ENCODE measurements around the gene ANO10.

Gene ANO10

GRCh38 chr3:43616034-43616433, 5.8 kb downstream of the ANO10 start (continued):
- TF ChIP-seq REST (tag by site-specific recombination; IDR thresholded peaks at IDR 0.05), result no peak
- TF ChIP-seq ZNF664 (tag by site-specific recombination; IDR thresholded peaks at IDR 0.05), result no peak
- TF ChIP-seq ZBTB26 (tag by site-specific recombination; optimal IDR thresholded peaks at IDR 0.05), result no peak
- TF ChIP-seq ZNF792 (tag by site-specific recombination; IDR thresholded peaks at IDR 0.05), result no peak
- TF ChIP-seq ZNF571 (tag by site-specific recombination; IDR thresholded peaks at IDR 0.05), result no peak
- TF ChIP-seq ZNF266 (tag by site-specific recombination; IDR thresholded peaks at IDR 0.05; ENCODE audit: low read depth), result no peak
- no peak for TF ChIP-seq YY1 (tag by site-specific recombination; IDR thresholded peaks at IDR 0.05)

GRCh38 chr3:43615133-43615532, 6.7 kb downstream of the ANO10 start:
- no peak for TF ChIP-seq ZNF510 (tag by site-specific recombination; IDR thresholded peaks at IDR 0.05; ENCODE audit: insufficient replicate concordance)
- TF ChIP-seq, protein P1, sequence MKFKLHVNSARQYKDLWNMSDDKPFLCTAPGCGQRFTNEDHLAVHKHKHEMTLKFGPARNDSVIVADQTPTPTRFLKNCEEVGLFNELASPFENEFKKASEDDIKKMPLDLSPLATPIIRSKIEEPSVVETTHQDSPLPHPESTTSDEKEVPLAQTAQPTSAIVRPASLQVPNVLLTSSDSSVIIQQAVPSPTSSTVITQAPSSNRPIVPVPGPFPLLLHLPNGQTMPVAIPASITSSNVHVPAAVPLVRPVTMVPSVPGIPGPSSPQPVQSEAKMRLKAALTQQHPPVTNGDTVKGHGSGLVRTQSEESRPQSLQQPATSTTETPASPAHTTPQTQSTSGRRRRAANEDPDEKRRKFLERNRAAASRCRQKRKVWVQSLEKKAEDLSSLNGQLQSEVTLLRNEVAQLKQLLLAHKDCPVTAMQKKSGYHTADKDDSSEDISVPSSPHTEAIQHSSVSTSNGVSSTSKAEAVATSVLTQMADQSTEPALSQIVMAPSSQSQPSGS (tag by site-specific recombination; IDR thresholded peaks at IDR 0.05; ENCODE audit: low read depth), result no peak
- no peak for TF ChIP-seq ZNF513 (tag by site-specific recombination; IDR thresholded peaks at IDR 0.05)
- no peak for TF ChIP-seq KLF8 (tag by site-specific recombination; IDR thresholded peaks at IDR 0.05)
- TF ChIP-seq ZXDB (tag by site-specific recombination; IDR thresholded peaks at IDR 0.05), result no peak
- TF ChIP-seq ZNF157 (tag by site-specific recombination; IDR thresholded peaks at IDR 0.05), result no peak
- TF ChIP-seq ZNF248 (tag by site-specific recombination; IDR thresholded peaks at IDR 0.05), result no peak
- TF ChIP-seq ZNF596 (tag by site-specific recombination; IDR thresholded peaks at IDR 0.05), result no peak
- no peak for TF ChIP-seq ZEB2 (tag by site-specific recombination; IDR thresholded peaks at IDR 0.05)
- TF ChIP-seq, protein P2, sequence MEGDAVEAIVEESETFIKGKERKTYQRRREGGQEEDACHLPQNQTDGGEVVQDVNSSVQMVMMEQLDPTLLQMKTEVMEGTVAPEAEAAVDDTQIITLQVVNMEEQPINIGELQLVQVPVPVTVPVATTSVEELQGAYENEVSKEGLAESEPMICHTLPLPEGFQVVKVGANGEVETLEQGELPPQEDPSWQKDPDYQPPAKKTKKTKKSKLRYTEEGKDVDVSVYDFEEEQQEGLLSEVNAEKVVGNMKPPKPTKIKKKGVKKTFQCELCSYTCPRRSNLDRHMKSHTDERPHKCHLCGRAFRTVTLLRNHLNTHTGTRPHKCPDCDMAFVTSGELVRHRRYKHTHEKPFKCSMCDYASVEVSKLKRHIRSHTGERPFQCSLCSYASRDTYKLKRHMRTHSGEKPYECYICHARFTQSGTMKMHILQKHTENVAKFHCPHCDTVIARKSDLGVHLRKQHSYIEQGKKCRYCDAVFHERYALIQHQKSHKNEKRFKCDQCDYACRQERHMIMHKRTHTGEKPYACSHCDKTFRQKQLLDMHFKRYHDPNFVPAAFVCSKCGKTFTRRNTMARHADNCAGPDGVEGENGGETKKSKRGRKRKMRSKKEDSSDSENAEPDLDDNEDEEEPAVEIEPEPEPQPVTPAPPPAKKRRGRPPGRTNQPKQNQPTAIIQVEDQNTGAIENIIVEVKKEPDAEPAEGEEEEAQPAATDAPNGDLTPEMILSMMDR (tag by site-specific recombination; IDR thresholded peaks at IDR 0.05), result no peak
- TF ChIP-seq OVOL3 (tag by site-specific recombination; IDR thresholded peaks at IDR 0.05), result no peak
- TF ChIP-seq ZNF426 (tag by site-specific recombination; IDR thresholded peaks at IDR 0.05), result no peak
- TF ChIP-seq PRDM4 (tag by site-specific recombination; IDR thresholded peaks at IDR 0.05), result no peak
- TF ChIP-seq, protein P3, sequence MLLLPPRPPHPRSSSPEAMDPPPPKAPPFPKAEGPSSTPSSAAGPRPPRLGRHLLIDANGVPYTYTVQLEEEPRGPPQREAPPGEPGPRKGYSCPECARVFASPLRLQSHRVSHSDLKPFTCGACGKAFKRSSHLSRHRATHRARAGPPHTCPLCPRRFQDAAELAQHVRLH (tag by site-specific recombination; IDR thresholded peaks at IDR 0.05), result no peak
- no peak for TF ChIP-seq ZNF785 (tag by site-specific recombination; IDR thresholded peaks at IDR 0.05)
- Histone ChIP-seq H3K36me3 (ENCODE audit: control insufficient read depth in 2 of 2, insufficient read depth in 1 of 2, low read length in 2 of 2) (no peaks in the 10 kb centered on the region), H3K9me3 (ENCODE audit: control insufficient read depth, insufficient read depth, low read depth, low read length) (no peaks in the 10 kb centered on the region), H3K4me3 (ENCODE audit: low read depth, low read length) (no peak overlapping the region), H3K27ac (ENCODE audit: extremely low read depth, low read depth, low read length) (no peak overlapping the region), H3K4me1 (ENCODE audit: control insufficient read depth, insufficient read depth, low read length) (no peaks in the 10 kb centered on the region)
- ChIA-PET POLR2A (no interaction called here), CTCF (no interaction called here)
